Spleen (tissue), 11 donors: ENCODE data around the gene CACNB2. TPM values are rescaled to one million over a fixed set of nuclear protein-coding genes. Genes with fewer than 3 reads are reported as not detected.

Experiments
- DNase-seq: peaks from one replicate; pipeline ENCODE4 v3.0.0-alpha.2; 2020
- H3K27ac ChIP-seq, 8 donors: fragments of 200-600 bp; sonication (generic) in 7 of 8; 1 replicate in 4 of 8; 2 replicates in 4 of 8; pipeline versions ENCODE4 v1.5.0 to v1.8.0; 2016 to 2021; ENCODE audit warnings: inconsistent platforms in 4 of 8, mild to moderate bottlenecking in 4 of 8, moderate library complexity in 1 of 8
- H3K27me3 ChIP-seq, 7 donors: fragments of 200-600 bp; sonication (generic) in 6 of 7; replicated peaks in 1 of 7; 1 replicate in 4 of 7; 2 replicates in 3 of 7; pipeline versions ENCODE4 v1.5.0 to v1.8.0; 2016 to 2021; ENCODE audit warnings: inconsistent platforms in 3 of 7, mild to moderate bottlenecking in 1 of 7
- H3K36me3 ChIP-seq, 6 donors: fragments of 200-600 bp; sonication (generic) in 5 of 6; 1 replicate in 4 of 6; 2 replicates in 2 of 6; pipeline versions ENCODE4 v1.5.0 to v1.8.0; 2016 to 2021; ENCODE audit warnings: inconsistent platforms in 2 of 6
- H3K4me1 ChIP-seq, 6 donors: fragments of 200-600 bp; sonication (generic) in 5 of 6; 1 replicate in 3 of 6; 2 replicates in 3 of 6; pipeline versions ENCODE4 v1.5.0 to v1.8.0; 2016 to 2021; ENCODE audit warnings: inconsistent platforms in 3 of 6
- H3K4me3 ChIP-seq, 8 donors: fragments of 200-600 bp; sonication (generic) in 7 of 8; 1 replicate in 4 of 8; 2 replicates in 4 of 8; pipeline versions ENCODE4 v1.5.0 to v1.8.0; 2016 to 2021; ENCODE audit warnings: inconsistent platforms in 4 of 8, mild to moderate bottlenecking in 4 of 8, moderate library complexity in 2 of 8
- H3K9me3 ChIP-seq, 8 donors: fragments of 200-600 bp; sonication (generic) in 7 of 8; 1 replicate in 4 of 8; 2 replicates in 4 of 8; pipeline versions ENCODE4 v1.5.0 to v1.8.0; 2016 to 2021; ENCODE audit warnings: inconsistent platforms in 4 of 8
- POLR2A ChIP-seq, 3 donors: fragments of 450-650 bp; IDR thresholded peaks; one replicate each; pipeline ENCODE4 v1.5.1; 2017; ENCODE audit warnings: antibody characterized with exemption in 3 of 3, mild to moderate bottlenecking in 1 of 3
- POLR2AphosphoS5 ChIP-seq, 3 donors: sonication (generic); formaldehyde crosslinking; IDR thresholded peaks; one replicate each; pipeline ENCODE4 v1.5.1; 2017; ENCODE audit warnings: antibody characterized with exemption in 3 of 3
- WGBS, 5 donors: extraction: QIAGEN DNeasy Blood & Tissue Kit in 3 of 5; methylation state at CpG; one replicate each; pipeline versions ENCODE4 v1.1.5 to v1.1.7; 2013 to 2018; 5-methylcytosine and 5-hydroxymethylcytosine counted together
- intact Hi-C: fragments of 100-400 bp; cut with DNase I; formaldehyde crosslinking; loops from one replicate; pipeline ENCODE4 v1.15.0; 2023; ENCODE audit warnings: low total_unique reads
- polyA plus RNA-seq, 3 donors: library from polyadenylated mRNA; stranded (reverse); fragments of 200-250 nt; gene quantifications; one replicate each; pipeline ENCODE4 v1.2.1, GENCODE V29; 2013
- total RNA-seq, 7 donors: library from RNA; depleted of rRNA in 3 of 7; stranded (reverse); fragments of >200 nt in 3 of 7; fragmentation: NEBNext Ultra II Directional in 4 of 7; extraction: Animal tissue kit (Norgen Biotek cat#: 25700) in 4 of 7; gene quantifications; one replicate each; pipeline versions ENCODE4 v1.1.0 to v1.2.1, GENCODE V29; 2016 to 2021
- TF ChIP-seq, protein P1 (sequence below), 11 experiments: fragments of 200-600 bp in 7 of 11; fragments of 450-650 bp in 4 of 11; sonication (generic) in 4 of 11; IDR thresholded peaks in 8 of 11; conservative IDR thresholded peaks in 3 of 11; 1 replicate in 7 of 11; 2 replicates in 4 of 11; pipeline versions ENCODE4 v1.4.0 to v1.8.0; 2016 to 2021; ENCODE audit warnings: antibody characterized with exemption in 11 of 11, inconsistent platforms in 4 of 11, mild to moderate bottlenecking in 1 of 11
- donor health status: healthy with polysubstance abuse.
- donor health status: DM: no; HTN: no; CAD: no; lungs with moderate emphysema.
- donor health status: DM: no; HTN: no; CAD: no.
- donor health status: Bipolar disorder and iron deficiency.
- donor health status: healthy.
- donor health status: DM: no; HTN: no; CAD: no.
- donor health status: DM: yes; HTN: yes; CAD: no.

The CACNB2 gene
- total and polyA plus RNA-seq, 10 donors, result 0.17 to 0.79 (median 0.44) TPM; not detected in 1

DNA sequence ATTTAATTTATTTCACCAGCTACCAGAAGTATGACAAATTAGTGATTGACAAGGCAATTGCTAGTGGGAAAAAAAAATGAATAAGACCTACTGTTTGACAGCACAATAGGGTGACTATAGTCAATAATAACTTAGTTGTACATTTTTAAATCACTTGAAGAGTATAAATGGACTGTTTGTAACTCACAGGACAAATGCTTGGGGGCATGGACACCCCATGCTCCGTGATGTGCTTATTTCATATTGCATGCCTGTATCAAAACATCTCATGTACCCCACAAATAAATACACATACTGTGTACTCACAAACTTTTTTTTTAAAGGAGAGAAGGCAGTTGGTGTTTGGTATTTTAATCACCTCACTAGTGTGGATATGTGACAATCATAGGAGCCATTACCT, 181.1 kb downstream of the CACNB2 start:
- no peak for DNase-seq
- H3K27ac ChIP-seq, result no peak overlapping the region
- no peaks in the 10 kb centered on the region for H3K27me3 ChIP-seq
- H3K36me3 ChIP-seq, result no peaks in the 10 kb centered on the region
- intact Hi-C loops, result no loop called here
- 72 to 91% (median 79%) methylated on average over 1 of the region's 1 CpG for WGBS, 5 donors
- H3K4me3 ChIP-seq, result no peak overlapping the region
- no peak for TF ChIP-seq POLR2A (IDR thresholded peaks at IDR 0.05)
- TF ChIP-seq, protein P1, sequence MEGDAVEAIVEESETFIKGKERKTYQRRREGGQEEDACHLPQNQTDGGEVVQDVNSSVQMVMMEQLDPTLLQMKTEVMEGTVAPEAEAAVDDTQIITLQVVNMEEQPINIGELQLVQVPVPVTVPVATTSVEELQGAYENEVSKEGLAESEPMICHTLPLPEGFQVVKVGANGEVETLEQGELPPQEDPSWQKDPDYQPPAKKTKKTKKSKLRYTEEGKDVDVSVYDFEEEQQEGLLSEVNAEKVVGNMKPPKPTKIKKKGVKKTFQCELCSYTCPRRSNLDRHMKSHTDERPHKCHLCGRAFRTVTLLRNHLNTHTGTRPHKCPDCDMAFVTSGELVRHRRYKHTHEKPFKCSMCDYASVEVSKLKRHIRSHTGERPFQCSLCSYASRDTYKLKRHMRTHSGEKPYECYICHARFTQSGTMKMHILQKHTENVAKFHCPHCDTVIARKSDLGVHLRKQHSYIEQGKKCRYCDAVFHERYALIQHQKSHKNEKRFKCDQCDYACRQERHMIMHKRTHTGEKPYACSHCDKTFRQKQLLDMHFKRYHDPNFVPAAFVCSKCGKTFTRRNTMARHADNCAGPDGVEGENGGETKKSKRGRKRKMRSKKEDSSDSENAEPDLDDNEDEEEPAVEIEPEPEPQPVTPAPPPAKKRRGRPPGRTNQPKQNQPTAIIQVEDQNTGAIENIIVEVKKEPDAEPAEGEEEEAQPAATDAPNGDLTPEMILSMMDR (IDR thresholded peaks at IDR 0.05 in 8 of 11, conservative IDR thresholded peaks at IDR 0.05 in 3 of 11), result no peak
- TF ChIP-seq POLR2AphosphoS5 (IDR thresholded peaks at IDR 0.05), result no peak
- no peaks in the 10 kb centered on the region for H3K4me1 ChIP-seq
- H3K9me3 ChIP-seq, result peaks cover 0 to 5% (median 0%) of the 10 kb centered on the region in 8 donors

DNA sequence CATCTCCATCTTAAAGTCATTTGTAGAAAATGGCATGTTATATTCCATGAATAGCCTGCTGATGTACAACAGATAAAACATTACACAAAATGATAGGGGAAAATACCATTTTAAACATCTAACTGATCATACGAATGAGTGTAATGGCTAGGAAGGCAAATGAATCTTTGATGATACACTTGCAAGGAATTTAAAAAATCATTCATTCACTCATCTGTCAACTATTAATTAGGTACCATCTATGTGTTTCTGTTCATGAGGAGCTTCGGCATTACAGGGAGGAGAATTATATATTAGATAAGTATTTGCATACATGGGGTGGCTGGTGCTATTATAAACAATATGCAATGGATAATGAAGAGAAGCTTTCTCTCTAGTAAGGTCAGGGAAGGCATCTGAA, 183.7 kb downstream of the CACNB2 start:
- WGBS, 5 donors, result 82 to 92% (median 90%) methylated on average over 2 of the region's 2 CpGs
- no peaks in the 10 kb centered on the region for H3K4me1 ChIP-seq
- no peaks in the 10 kb centered on the region for H3K36me3 ChIP-seq
- TF ChIP-seq POLR2A (IDR thresholded peaks at IDR 0.05), result no peak
- TF ChIP-seq POLR2AphosphoS5 (IDR thresholded peaks at IDR 0.05), result no peak
- TF ChIP-seq, protein P1 (IDR thresholded peaks at IDR 0.05 in 8 of 11, conservative IDR thresholded peaks at IDR 0.05 in 3 of 11), result no peak
- intact Hi-C loops, result no loop called here
- H3K4me3 ChIP-seq, result no peak overlapping the region
- H3K27ac ChIP-seq, result no peak overlapping the region
- DNase-seq, result no peak
- peaks cover 0 to 3% (median 0%) of the 10 kb centered on the region in 8 donors for H3K9me3 ChIP-seq
- H3K27me3 ChIP-seq, result no peaks in the 10 kb centered on the region

DNA sequence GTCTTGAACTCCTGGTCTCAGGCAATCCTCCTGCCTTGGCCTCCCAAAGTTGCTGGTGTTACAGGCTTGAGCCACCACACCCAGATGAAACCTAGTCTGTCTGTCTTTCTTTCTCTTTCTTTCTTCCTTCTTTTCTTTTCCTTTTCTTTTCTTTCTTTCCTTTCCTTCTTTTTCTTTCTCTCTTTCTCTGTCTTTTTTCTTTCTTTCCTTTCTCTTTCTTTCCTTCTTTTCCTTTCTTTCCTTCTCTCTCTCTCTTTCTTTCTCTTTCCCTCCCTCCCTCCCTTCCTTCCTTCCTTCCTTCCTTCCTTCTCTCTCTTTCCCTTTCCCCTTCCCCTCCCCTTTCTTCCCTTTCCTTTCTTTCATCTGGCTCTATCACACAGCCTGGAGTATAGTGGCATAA, 185.2 kb downstream of the CACNB2 start:
- no peak overlapping the region for H3K4me3 ChIP-seq
- DNase-seq, result no peak
- TF ChIP-seq, protein P1 (IDR thresholded peaks at IDR 0.05 in 8 of 11, conservative IDR thresholded peaks at IDR 0.05 in 3 of 11), result no peak
- TF ChIP-seq POLR2A (IDR thresholded peaks at IDR 0.05) (no peak), POLR2AphosphoS5 (IDR thresholded peaks at IDR 0.05) (no peak)
- no peaks in the 10 kb centered on the region for H3K36me3 ChIP-seq
- no peak overlapping the region for H3K27ac ChIP-seq
- H3K9me3 ChIP-seq, result no peaks in the 10 kb centered on the region
- intact Hi-C loops, result no loop called here
- no peaks in the 10 kb centered on the region for H3K4me1 ChIP-seq
- H3K27me3 ChIP-seq, result no peaks in the 10 kb centered on the region

DNA sequence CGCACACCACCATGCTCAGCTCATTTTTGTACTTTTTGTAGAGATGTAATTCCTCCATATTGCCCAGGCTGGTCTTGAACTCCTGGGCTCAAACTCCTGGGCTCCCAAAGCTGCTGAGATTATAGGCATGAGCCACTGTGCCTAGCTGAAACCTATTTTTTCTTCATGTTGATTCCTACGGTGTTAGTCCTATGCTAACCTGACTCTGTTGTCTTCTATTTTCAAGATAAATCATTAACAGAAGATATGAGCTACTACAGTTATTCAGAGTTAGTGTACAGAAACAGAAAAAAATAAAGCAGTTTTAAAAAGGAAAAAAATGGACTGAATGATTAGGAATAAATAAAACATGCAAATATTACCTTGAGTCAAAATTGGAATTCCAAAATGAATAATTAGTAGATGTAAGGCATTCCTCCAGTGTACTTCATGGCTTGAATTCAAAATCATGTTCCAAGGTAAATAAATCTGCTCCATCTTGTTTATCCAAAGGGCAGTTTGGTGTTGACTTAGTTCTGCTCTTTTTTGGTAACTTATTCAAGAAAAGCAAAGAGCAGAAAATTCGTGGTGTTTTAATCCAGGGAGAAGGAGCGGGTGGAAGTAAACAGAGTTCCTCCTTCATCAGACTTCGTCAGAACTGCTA, 185.8 kb downstream of the CACNB2 start:
- Histone ChIP-seq H3K9me3 (no peaks in the 10 kb centered on the region), H3K27me3 (no peaks in the 10 kb centered on the region), H3K4me1 (no peaks in the 10 kb centered on the region), H3K36me3 (no peaks in the 10 kb centered on the region), H3K4me3 (no peak overlapping the region), H3K27ac (no peak overlapping the region)
- 78 to 89% (median 79%) methylated on average over 5 of the region's 5 CpGs for WGBS, 5 donors
- no peak for TF ChIP-seq POLR2A (IDR thresholded peaks at IDR 0.05)
- TF ChIP-seq POLR2AphosphoS5 (IDR thresholded peaks at IDR 0.05), result no peak
- TF ChIP-seq, protein P1 (IDR thresholded peaks at IDR 0.05 in 8 of 11, conservative IDR thresholded peaks at IDR 0.05 in 3 of 11), result no peak
- DNase-seq, result no peak
- intact Hi-C loops, result no loop called here
